ENCODE results near the gene UBAP1.
"Not testable (repeated sequence)": the region's sequence is repeated elsewhere in the genome, so short reads cannot be mapped to it uniquely, and the experiment has no call there.

The UBAP1 gene

DNA sequence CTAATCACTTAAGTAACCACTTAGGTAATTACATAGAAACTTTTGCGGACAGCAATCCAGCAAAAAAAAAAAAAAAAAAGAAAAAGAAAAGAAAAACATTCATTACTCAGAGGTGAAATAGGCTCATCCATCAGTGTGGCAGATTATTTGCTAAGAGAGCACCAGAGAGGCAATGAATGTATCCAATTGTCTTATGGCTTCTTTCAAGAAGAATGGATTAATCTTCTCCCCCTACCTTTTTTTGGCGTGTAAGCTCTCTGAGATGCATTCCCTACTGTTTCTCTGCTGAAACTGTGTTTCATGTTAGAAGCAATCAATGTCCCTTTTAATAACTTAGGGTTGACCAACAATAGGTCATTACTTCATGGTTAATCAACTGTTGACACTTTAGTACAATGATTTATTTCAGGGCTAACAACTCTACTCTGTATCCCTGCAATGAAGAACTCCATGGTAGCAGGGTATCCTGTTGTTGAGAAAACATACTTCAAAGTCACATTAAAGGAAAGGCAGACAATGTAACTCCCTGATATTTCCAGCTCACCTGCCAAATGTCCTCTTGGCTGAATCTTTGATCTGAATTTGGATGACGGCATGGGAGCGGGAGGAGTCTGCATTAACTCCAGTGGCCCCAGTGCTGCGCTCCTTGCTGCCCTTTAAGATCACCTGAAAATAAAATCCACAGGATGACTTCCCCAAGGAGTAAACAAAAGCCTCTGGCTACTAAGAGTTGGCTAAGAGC lies 92.6 kb downstream of the UBAP1 start:
- no peak for ATAC-seq

DNA sequence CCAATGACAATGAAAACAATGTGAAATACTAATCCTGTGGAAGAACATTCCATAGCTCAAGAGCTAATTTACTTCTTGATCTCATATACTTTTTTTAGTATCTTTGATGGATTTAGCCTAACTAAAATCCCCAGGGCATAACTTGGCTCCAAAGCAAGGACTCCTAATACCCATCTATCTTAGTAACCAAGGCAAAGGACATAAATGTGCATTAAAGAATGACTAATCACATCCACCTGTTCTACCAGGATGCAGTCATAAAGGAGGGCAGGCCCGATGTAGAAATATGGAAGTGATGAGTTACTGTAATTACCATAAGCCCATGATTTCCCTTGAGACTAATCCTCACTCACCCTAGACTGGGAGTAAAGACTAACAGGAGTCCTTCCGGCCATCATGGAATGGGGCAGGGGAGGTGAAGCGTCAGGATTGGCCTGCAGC lies 93.3 kb downstream of the UBAP1 start:
- no peak for ATAC-seq

DNA sequence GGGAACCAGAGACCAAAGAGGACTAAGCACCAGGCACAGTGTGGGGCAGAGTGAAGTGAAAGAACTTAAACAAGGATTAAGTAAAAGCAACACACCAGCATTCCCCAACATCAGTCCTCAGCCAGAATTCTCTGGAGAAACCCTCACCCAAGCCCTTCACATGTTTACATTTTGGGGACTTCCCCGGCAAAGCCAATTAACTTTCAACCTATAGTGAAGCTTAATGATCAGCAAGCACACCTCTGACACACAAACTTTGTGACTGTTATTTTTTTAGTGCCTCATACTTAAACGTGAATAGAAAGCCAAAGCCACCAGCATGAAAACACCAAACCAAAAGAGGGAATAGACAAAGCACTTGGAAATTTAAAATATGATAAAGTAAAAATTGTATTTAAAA lies 94.7 kb downstream of the UBAP1 start:
- ATAC-seq: not testable (repeated sequence)

DNA sequence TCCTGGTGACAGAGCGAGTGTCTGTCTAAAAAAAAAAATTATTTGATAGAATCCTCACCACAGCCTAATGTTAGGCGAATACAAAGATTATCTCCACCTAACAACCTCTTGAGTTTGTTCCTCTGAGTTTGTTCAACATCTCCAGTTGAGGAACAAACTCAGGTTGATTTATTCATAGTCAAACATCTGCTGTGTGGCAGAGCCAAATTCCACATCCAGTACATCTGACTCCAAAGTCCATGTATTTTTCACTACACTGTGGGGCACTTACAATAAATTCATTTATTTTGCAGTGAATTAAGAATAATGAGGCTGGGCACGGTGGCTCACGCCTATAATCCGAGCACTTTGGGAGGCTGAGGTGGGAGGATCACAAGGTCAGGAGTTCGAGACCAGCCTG lies 97.0 kb downstream of the UBAP1 start:
- no peak for ATAC-seq

DNA sequence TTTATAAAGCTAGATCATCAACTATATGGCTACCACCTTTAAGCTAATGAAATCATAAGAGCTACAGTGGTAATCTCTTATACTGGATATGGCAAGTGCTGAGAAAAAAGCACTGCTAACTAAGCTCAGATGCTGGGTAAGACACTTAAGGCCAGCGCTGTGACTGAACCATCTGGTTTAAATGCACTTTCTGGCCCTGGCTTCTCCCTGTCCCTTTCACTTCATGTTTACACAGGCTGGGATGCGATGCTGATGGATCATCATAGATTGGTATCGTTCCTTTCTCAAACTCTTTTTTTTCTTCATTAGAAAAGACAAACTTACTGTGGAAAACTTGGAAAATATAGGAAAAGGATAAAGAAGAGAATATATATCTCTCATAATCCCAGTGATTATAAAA lies 97.9 kb downstream of the UBAP1 start:
- ATAC-seq: no peak

DNA sequence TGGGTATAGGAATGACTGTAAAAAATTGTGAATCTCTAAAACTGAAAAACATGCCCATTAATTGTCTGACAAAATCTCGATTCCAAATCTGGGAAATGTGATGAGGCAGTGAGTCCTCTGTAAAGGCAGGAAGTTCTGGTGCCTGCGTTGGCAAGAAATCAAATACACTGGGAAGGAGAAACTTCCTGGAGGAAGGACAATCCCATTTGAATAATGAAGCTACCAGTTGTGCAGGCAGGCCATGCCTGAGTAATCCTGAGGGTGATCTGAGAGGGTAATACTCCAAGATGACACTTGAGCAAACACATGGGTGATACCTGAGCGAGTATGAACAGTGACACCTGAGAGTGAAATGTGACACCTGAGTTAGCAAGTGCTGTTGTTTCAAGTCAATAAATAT lies 100.6 kb downstream of the UBAP1 start:
- no peak for ATAC-seq

DNA sequence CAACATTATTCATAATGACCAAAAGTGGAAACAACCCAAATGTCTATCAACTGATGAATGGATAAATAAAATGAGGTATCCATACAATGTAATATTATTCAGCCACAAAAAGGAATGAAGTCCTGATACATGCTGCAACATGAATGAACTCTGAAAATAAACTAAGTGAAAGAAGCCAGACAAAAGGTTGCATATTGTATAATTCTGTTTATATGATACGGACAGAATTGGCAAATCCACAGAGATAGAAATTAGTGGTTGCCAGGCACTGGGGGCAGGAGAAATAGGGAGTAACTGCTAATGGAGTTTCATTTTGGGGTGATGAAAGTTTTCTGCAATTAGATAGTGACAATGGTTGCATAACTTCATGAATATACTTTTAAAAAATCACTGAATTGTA lies 103.3 kb downstream of the UBAP1 start:
- ATAC-seq: no peak

DNA sequence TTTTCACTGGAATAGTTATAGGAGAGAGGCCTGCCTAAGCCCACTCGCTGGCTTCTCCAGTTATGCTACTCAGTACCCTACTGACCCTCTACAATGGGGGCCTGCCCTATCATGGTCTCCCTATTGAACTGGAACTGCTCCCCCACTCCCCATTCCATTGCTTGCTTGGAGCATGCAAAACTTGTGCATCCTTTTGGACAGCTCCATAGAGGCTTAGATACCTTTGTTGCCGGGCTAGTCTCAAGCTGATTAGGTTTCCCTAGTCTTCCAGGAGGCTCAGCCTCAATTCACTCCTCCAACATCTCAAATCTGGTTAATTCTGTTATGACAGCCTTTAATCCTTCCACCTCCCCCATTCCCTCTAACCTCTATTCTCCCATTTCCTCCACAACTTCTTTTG lies 110.3 kb downstream of the UBAP1 start:
- ATAC-seq: no peak

DNA sequence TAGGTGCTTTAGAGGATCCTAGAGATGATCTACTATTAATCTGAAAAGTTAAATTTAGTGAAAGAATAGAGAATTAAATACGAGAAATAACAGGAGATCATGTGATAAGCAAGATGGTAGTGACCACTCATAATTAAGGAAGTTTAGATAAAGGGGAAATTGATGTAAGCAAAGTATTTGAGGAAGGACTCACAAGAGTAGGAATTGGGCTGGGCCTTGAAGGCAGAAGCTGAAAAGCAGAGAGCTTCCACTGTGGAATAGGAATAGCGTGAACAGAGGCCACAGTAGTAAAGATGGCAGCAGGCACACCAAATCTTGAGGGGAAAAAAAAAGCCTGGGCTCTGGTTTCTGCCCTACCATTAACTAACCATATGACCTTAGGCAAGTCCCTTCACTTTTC lies 112.2 kb downstream of the UBAP1 start:
- ATAC-seq: no peak

DNA sequence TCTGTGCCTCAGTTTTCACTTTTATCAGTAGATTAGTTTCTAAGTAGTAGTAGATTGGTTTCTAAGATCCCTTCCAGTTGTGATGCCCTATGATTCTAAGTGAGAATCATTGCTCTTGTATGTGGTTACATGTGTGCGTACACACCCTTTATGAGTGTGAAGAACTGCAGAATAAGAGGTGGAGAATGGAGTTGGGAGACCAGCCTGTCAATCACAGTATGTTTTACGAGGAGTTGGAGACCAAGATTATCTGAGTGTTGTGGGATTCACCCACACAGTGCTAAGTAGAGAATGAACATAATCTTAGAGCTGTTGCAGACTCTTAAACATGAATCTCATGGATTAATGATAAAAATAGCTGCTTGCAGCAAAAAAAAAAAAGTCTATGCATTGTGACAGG lies 112.6 kb downstream of the UBAP1 start:
- ATAC-seq: no peak

DNA sequence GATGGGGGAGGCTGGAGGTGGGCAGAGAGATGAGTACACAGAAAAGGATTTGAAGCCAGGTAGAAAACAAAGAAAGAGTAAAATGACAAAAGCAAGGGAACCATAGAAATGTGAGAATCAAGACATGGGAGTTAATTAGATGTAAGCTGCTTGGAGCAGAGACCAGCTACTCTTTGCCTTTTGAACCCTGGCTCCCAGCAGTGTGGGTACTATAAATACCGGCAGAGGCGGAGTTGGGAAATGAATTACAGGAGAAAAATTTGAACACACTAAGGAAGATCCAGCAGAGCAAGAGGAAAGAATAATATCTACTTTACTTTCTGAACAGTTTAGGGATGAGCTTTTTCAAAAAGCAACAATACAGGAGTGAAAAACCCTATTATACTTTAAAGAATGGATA lies 113.7 kb downstream of the UBAP1 start:
- ATAC-seq: no peak

DNA sequence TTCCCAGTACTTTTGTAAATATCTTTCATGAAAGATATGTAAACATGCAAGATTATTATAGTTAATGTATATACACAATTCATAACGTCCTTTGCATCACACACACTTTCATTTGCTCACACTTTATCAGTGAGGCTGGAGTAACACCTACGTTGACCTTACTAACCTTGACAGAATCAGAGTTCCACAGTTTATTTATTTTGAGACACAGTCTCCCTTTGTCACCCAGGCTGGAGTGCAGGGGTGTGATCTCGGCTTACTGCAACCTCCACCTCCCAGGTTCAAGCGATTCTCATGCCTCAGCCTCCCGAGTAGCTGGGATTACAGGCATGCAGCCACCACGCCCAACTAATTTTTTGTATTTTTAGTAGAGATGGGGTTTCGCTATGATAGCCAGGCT lies 122.2 kb downstream of the UBAP1 start:
- ATAC-seq: not testable (repeated sequence)

Measured in activated CD4-positive, CD25-positive, alpha-beta regulatory T cell treated with anti-CD3 and anti-CD28 coated beads, Interleukin-2, amount 50 U/mL, for 24 hours (primary cell).